PC-3 (cell line): Measurements from ENCODE around the gene CNNM3.

ENCODE experiments used
- CTCF ChIP-seq: fragments of 300-600 bp; sonication (generic); conservative IDR thresholded peaks from 2 replicates; pipeline ENCODE4 v1.5.1; 2017; ENCODE audit warnings: antibody characterized with exemption, low read depth, mild to moderate bottlenecking, low read length
- EZH2 ChIP-seq: fragments of 300-600 bp; sonication (generic); IDR thresholded peaks from one replicate; pipeline ENCODE4 v1.6.1; 2017; ENCODE audit warnings: antibody characterized with exemption, mild to moderate bottlenecking, low read length; ENCODE audit not compliant: unreplicated experiment
- EZH2phosphoT487 ChIP-seq: fragments of 300-600 bp; sonication (generic); IDR thresholded peaks from 2 replicates; pipeline ENCODE4 v1.6.1; 2018; ENCODE audit warnings: mild to moderate bottlenecking, antibody characterized with exemption, low read length, borderline replicate concordance

GRCh38 chr2:96809216-96809882, 6.7 kb upstream of the CNNM3 start:
- TF ChIP-seq EZH2 (no peak), CTCF (no peak), EZH2phosphoT487 (no peak)
